Measurements from ENCODE around the gene RHCG.

The RHCG gene

DNA sequence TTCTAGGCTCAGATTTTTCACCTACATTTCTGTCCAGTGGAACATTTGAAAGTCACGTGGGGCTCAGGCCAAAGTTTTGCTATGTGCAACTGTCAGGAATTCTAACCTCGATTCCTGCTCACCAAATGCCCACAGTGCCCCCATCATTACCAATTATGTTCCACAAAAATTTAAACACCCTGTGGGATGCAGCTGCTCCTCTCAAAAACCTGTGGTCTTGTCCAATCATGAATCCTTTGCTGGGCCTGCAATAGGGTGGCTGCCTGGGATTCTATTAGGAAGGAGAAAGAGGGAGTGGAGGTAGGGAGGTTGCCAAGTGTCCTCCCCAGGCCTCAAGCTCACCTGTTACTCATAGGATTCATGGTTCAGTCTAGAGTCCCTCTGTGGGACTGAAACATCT is 68.1 kb downstream of the RHCG start:
- H3K9me3 Mint-ChIP-seq: no peaks in the 10 kb centered on the region
- no peak overlapping the region for H3K27ac Mint-ChIP-seq
- no peak for ATAC-seq
- H3K36me3 Mint-ChIP-seq: no peaks in the 10 kb centered on the region
- H3K4me3 Mint-ChIP-seq: no peak overlapping the region
- no peaks in the 10 kb centered on the region for H3K27me3 Mint-ChIP-seq
- H3K4me1 Mint-ChIP-seq: peaks cover 7% of the 10 kb centered on the region

DNA sequence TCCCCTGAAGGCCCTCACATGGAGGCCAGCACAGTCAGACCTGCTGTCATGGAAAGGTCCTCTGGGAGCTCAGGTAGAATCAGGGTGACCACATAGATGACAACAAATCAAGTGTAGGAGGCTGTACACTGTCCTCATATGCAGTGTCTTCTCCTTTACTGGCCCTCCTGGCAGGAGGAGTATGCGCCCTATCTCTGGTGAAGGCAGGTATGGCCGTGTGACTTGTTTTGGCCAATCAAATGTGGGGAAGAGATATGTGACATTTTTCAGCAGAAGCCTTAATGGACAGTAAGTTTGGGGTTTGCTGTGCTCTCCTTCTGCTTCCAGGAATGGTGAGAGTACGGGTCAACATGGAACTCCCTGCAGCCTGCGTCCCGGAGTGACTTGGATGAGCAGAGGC is 69.9 kb downstream of the RHCG start:
- no peak for ATAC-seq
- H3K27ac Mint-ChIP-seq: no peak overlapping the region
- H3K27me3 Mint-ChIP-seq: no peaks in the 10 kb centered on the region
- no peak overlapping the region for H3K4me3 Mint-ChIP-seq
- H3K36me3 Mint-ChIP-seq: no peaks in the 10 kb centered on the region
- peaks cover 7% of the 10 kb centered on the region for H3K4me1 Mint-ChIP-seq
- H3K9me3 Mint-ChIP-seq: no peaks in the 10 kb centered on the region

DNA sequence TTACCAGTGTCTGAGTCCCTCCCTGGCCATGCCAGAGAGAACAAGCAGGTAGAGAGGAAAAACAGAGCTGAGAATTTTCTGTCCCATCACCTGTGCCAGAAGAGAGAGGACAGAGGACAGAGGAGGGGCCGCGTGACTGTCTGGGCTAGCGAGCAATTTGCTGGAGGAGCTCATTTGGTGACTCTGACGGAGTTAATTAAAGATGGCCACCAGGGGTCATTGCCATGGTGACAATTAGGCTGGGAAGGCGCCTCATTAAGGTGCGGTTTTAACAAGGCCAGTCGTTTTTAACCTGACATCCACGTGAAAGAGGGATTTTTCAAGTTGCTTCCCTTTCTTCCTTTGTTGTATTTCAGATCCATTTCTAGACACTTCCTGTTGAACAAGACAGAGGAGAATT is 72.4 kb downstream of the RHCG start:
- Mint-ChIP-seq H3K36me3 (no peaks in the 10 kb centered on the region), H3K9me3 (no peaks in the 10 kb centered on the region), H3K4me3 (no peak overlapping the region), H3K27me3 (peaks cover 17% of the 10 kb centered on the region), H3K4me1 (no peaks in the 10 kb centered on the region), H3K27ac (no peak overlapping the region)
- no peak for ATAC-seq
